ENCODE results near the gene NCF4. TPM values are rescaled to one million over a fixed set of nuclear protein-coding genes. Genes with fewer than 3 reads are reported as not detected.

Gene NCF4
- total RNA-seq, 2 donors from 2014 or later = 4.4 to 8.5 TPM

DNA sequence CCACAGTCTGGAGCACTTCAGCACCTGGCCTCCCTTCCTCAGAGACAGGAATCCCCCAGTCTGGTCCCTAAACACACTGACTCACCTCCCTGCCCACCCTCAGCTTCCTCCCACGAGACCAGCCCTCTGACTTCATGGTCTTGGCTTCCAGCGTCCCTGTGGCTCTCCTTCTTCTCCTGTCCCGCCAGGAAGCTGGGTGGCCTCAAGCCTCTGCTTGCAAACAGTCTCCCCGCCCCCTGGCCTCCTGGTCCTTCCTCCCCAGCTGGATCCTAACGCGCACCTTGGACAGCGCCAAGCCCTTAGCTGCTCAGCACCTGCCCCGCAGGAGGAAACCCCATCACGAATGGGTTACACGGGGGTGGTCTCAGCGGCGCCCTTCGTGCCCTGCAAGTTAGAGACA, 4.5 kb downstream of the NCF4 start:
- TF ChIP-seq CTCF (IDR thresholded peaks at IDR 0.05) = no peak
- H3K27me3 ChIP-seq = no peaks in the 10 kb centered on the region
- H3K4me3 ChIP-seq = no peak overlapping the region
- intact Hi-C loops (cut with DNase I) = no loop called here
- no peak overlapping the region for H3K27ac ChIP-seq
- no peaks in the 10 kb centered on the region for H3K4me1 ChIP-seq
- no peak for DNase-seq
- no peaks in the 10 kb centered on the region for H3K9me3 ChIP-seq
- no peaks in the 10 kb centered on the region for H3K36me3 ChIP-seq
- H3K9ac ChIP-seq (ENCODE audit: low read depth in 2 of 2, low read length in 2 of 2) = no peak overlapping the region

DNA sequence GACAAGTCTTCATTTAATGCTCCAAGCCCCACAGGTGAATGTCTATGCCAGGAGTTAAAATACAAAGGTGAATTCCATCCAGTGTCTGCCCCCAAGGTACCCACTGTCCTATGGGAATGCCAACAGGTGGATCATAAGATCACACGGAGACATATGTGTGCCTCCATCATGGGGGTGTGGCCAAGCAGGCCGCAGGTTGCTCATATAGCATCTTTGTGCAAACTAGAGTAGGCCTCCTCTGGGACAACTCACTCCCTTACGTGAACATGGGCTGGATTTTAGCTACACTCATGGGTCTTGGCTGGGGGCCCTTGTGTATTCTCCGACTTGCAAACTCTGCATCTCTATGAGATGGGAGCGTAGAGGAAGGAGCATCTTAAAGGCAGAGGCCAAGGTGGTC, 6.9 kb downstream of the NCF4 start:
- no peak overlapping the region for H3K27ac ChIP-seq
- H3K4me3 ChIP-seq = no peak overlapping the region
- no peaks in the 10 kb centered on the region for H3K36me3 ChIP-seq
- intact Hi-C loops (cut with DNase I) = no loop called here
- no peaks in the 10 kb centered on the region for H3K27me3 ChIP-seq
- H3K9ac ChIP-seq (ENCODE audit: low read depth in 2 of 2, low read length in 2 of 2) = no peak overlapping the region
- no peaks in the 10 kb centered on the region for H3K9me3 ChIP-seq
- no peak for DNase-seq
- H3K4me1 ChIP-seq = no peaks in the 10 kb centered on the region
- TF ChIP-seq CTCF (IDR thresholded peaks at IDR 0.05) = no peak

GRCh38 chr22:36868546-36869181, 7.9 kb downstream of the NCF4 start:
- H3K27me3 ChIP-seq = no peaks in the 10 kb centered on the region
- H3K36me3 ChIP-seq = no peaks in the 10 kb centered on the region
- H3K4me3 ChIP-seq = no peak overlapping the region
- H3K4me1 ChIP-seq = no peaks in the 10 kb centered on the region
- no peak for DNase-seq
- H3K27ac ChIP-seq = no peak overlapping the region
- H3K9me3 ChIP-seq = no peaks in the 10 kb centered on the region
- no peak overlapping the region for H3K9ac ChIP-seq (ENCODE audit: low read depth in 2 of 2, low read length in 2 of 2)
- intact Hi-C loops (cut with DNase I) = no loop called here
- TF ChIP-seq CTCF (IDR thresholded peaks at IDR 0.05) = no peak

DNA sequence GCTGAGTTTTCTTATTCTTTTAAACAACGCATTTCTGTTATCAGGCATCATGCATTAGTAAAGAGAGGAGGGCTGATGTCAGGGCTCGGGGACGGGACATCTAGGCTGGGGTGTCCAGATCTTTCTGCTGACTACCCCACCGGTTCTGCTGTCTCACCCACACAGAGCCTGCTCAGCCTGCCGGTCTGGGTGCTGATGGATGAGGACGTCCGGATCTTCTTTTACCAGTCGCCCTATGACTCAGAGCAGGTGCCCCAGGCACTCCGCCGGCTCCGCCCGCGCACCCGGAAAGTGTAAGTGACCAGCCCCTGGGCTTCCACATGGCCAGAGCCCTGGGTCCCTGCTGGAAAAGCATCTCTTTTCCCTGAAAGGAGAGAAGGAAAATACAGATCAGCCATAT, 9.4 kb downstream of the NCF4 start:
- TF ChIP-seq CTCF (IDR thresholded peaks at IDR 0.05) = no peak
- no peak overlapping the region for H3K9ac ChIP-seq (ENCODE audit: low read depth in 2 of 2, low read length in 2 of 2)

DNA sequence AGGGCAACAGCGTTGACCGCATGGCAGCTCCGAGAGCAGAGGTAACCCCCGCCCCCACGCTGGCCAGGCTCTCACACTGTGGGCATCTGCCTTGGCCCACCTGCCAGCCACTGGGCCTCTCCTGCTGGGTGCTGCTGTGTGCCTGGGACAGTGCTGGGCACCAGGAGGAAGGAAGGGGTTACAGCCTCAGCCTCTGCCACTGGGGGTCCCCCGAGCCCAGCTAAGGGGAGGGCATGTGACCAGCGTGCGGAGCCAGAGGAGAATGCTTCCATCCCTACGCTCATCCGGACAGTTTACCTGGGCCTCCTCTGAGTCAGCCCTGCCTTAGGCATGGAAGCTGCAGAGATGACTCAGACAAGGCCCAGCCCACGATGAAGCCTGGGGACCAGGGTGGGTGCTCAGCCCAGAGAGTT, 10.9 kb downstream of the NCF4 start:
- Histone ChIP-seq H3K4me3 (no peak overlapping the region), H3K27me3 (no peaks in the 10 kb centered on the region), H3K27ac (no peak overlapping the region), H3K36me3 (no peaks in the 10 kb centered on the region), H3K9me3 (no peaks in the 10 kb centered on the region), H3K4me1 (no peaks in the 10 kb centered on the region), H3K9ac (ENCODE audit: low read depth in 2 of 2, low read length in 2 of 2) (no peak overlapping the region)
- DNase-seq = no peak
- intact Hi-C loops (cut with DNase I) = no loop called here
- TF ChIP-seq CTCF (IDR thresholded peaks at IDR 0.05) = no peak

More for the DNA sequence above, 9.4 kb downstream of the NCF4 start:
- H3K27me3 ChIP-seq = no peaks in the 10 kb centered on the region
- H3K4me1 ChIP-seq = no peaks in the 10 kb centered on the region
- H3K27ac ChIP-seq = no peak overlapping the region
- intact Hi-C loops (cut with DNase I) = no loop called here
- H3K36me3 ChIP-seq = no peaks in the 10 kb centered on the region
- H3K4me3 ChIP-seq = no peak overlapping the region
- H3K9me3 ChIP-seq = no peaks in the 10 kb centered on the region
- no peak for DNase-seq

All from colonic mucosa (tissue), 4 donors.